Measurements from ENCODE around the gene SF3B3. TPM values are rescaled to one million over a fixed set of nuclear protein-coding genes. Genes with fewer than 3 reads are reported as not detected.
"Not testable (repeated sequence)": the region's sequence is repeated elsewhere in the genome, so short reads cannot be mapped to it uniquely, and the experiment has no call there.

Gene SF3B3
- total RNA-seq, 1 donor = 142 TPM

DNA sequence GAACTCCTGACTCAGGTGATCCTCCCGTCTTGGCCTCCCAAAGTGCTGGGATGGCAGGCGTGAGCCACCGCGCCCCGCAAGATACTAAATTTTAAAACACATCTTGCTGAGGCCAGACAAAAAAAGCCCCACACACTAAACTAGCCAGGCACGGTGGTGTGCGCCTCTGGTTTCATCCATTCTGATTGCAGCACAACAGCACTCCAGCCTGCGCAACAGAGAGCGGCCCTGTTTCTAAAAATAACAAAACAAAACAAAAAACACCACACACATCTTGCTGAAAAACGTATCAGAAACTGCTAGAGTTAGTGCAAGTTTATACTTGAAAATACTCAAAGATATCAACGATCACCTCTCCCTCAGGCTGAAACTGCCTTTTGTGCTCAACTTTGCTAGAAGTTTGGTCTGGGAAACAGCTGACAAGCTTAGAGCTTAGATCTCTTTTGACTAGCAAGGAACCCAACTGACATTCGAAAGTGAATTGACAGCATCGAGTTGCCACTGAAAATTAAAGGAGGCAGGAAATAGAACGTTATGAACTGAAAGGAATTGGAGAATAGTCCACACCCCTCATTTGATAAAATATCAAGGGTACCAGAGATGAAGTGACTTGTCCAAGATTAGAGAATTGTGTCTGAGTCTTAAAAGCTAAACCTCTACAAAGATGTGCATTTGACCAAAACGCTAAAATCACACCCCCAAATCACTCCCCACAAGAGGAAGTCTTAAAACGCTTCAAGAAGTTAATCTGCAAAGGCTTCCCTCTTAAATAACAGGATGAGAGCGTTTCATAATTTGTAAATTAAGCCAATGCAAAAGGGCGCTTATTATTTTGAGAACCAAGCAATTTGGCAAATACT lies 1.2 kb upstream of the SF3B3 start:
- H3K36me3 ChIP-seq (ENCODE audit: insufficient read depth, low read length) = peaks cover 24% of the 10 kb centered on the region
- H3K4me2 ChIP-seq (ENCODE audit: insufficient read depth, low read length) = peak overlapping the region; percentile 94
- H3K27me3 ChIP-seq (ENCODE audit: insufficient read depth, low read length) = no peaks in the 10 kb centered on the region
- TF ChIP-seq, protein P1, sequence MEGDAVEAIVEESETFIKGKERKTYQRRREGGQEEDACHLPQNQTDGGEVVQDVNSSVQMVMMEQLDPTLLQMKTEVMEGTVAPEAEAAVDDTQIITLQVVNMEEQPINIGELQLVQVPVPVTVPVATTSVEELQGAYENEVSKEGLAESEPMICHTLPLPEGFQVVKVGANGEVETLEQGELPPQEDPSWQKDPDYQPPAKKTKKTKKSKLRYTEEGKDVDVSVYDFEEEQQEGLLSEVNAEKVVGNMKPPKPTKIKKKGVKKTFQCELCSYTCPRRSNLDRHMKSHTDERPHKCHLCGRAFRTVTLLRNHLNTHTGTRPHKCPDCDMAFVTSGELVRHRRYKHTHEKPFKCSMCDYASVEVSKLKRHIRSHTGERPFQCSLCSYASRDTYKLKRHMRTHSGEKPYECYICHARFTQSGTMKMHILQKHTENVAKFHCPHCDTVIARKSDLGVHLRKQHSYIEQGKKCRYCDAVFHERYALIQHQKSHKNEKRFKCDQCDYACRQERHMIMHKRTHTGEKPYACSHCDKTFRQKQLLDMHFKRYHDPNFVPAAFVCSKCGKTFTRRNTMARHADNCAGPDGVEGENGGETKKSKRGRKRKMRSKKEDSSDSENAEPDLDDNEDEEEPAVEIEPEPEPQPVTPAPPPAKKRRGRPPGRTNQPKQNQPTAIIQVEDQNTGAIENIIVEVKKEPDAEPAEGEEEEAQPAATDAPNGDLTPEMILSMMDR (IDR thresholded peaks at IDR 0.05; ENCODE audit: extremely low read depth, low read depth, low read length) = no peak
- peak overlapping the region; percentile 88 for H3K27ac ChIP-seq (ENCODE audit: low read depth, low read length)
- peaks cover 24% of the 10 kb centered on the region for H4K20me1 ChIP-seq (ENCODE audit: insufficient read depth, low read length)
- DNase-seq (ENCODE audit: insufficient read length, low spot score, missing footprints) = peak; percentile 65
- H2AFZ ChIP-seq (ENCODE audit: low read length) = peak overlapping the region; percentile 98
- H3K9me3 ChIP-seq (ENCODE audit: low read depth, low read length) = no peaks in the 10 kb centered on the region
- H3K79me2 ChIP-seq (ENCODE audit: insufficient read depth, low read length) = peaks cover 68% of the 10 kb centered on the region
- H3K4me1 ChIP-seq (ENCODE audit: insufficient read depth, low read length) = peaks cover 43% of the 10 kb centered on the region
- peak overlapping the region; percentile 97 for H3K4me3 ChIP-seq (ENCODE audit: insufficient read depth, low read length)

DNA sequence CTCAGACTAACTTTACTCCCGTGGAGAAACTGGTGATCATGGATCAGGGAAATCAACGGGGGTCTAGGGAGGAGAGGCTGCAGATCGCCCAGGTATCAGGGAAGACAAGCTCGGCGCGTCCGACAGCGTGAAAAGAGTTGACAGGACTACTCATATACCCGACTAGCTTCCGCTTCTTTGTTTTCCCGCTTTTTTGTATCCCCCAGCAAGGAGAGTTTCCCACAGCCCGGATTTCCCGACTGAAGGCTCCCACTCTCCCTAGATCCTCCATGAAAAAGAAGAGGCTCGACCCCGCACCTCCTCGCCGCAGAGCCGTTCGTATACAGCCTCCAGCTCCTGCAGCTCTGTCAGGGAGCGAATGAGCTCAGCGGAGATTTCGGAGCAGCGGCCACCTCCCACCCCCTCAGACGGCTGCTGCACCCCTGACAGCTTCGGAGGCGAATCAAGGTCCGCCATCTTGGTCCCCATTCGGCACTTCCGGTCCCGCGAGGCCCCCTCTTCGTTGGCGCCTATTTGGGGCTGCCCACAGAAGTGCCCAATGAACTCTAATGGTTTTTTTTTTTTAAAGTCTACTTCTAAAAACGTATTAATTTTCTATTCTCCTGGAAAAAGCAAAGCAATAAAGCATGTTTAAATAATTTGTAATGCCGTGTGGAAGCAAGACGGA lies 407 bp upstream of the SF3B3 start, which contains the start of gene COG4:
TSS of gene COG4 (minus strand) at position 479 of the 667 bp plus-strand sequence. CDS start at position 468, 11 bp downstream.
- peak within 1 kb of the TSS; percentile 98 for H2AFZ ChIP-seq (ENCODE audit: low read length)
- H3K4me1 ChIP-seq (ENCODE audit: insufficient read depth, low read length) = peaks cover 44% of the 10 kb centered on the region
- H3K36me3 ChIP-seq (ENCODE audit: insufficient read depth, low read length) = peaks cover 25% of the 10 kb centered on the region
- no peaks in the 10 kb centered on the region for H3K9me3 ChIP-seq (ENCODE audit: low read depth, low read length)
- H3K79me2 ChIP-seq (ENCODE audit: insufficient read depth, low read length) = peaks cover 74% of the 10 kb centered on the region
- peaks cover 27% of the 10 kb centered on the region for H4K20me1 ChIP-seq (ENCODE audit: insufficient read depth, low read length)
- peak within 1 kb of the TSS; percentile 97 for H3K4me3 ChIP-seq (ENCODE audit: insufficient read depth, low read length)
- H3K4me2 ChIP-seq (ENCODE audit: insufficient read depth, low read length) = peak within 1 kb of the TSS; percentile 94
- DNase-seq (ENCODE audit: insufficient read length, low spot score, missing footprints) = peak; percentile 94
- TF ChIP-seq, protein P1 (IDR thresholded peaks at IDR 0.05; ENCODE audit: extremely low read depth, low read depth, low read length) = no peak
- no peaks in the 10 kb centered on the region for H3K27me3 ChIP-seq (ENCODE audit: insufficient read depth, low read length)
- peak within 1 kb of the TSS; percentile 88 for H3K27ac ChIP-seq (ENCODE audit: low read depth, low read length)

DNA sequence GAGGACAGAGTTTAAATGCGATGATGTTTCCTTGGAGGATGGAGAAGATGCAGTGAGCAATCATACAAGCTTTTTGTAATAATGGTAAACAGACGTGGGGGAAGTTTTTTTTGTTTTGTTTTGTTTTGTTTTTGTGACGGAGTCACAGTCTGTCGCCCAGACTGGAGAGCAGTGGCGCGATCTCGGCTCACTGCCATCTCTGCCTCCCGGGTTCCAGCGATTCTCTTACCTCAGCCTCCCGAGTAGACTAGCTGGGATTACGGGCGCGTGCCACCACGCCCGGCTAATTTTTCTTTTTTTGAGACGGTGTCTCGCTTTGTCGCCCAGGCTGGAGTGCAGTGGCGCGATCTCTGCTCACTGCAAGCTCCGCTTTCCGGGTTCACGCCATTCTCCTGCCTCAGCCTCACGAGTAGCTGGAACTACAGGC lies 796 bp downstream of the SF3B3 start:
- H3K4me1 ChIP-seq (ENCODE audit: insufficient read depth, low read length) = peaks cover 52% of the 10 kb centered on the region
- H3K4me3 ChIP-seq (ENCODE audit: insufficient read depth, low read length) = peak overlapping the region; percentile 97
- peak overlapping the region; percentile 94 for H3K4me2 ChIP-seq (ENCODE audit: insufficient read depth, low read length)
- H2AFZ ChIP-seq (ENCODE audit: low read length) = peak overlapping the region; percentile 98
- peak overlapping the region; percentile 88 for H3K27ac ChIP-seq (ENCODE audit: low read depth, low read length)
- H4K20me1 ChIP-seq (ENCODE audit: insufficient read depth, low read length) = peaks cover 37% of the 10 kb centered on the region
- not testable (repeated sequence) for H3K27me3 ChIP-seq (ENCODE audit: insufficient read depth, low read length); H3K9me3 ChIP-seq (ENCODE audit: low read depth, low read length); DNase-seq (ENCODE audit: insufficient read length, low spot score, missing footprints)
- peaks cover 85% of the 10 kb centered on the region for H3K79me2 ChIP-seq (ENCODE audit: insufficient read depth, low read length)
- H3K36me3 ChIP-seq (ENCODE audit: insufficient read depth, low read length) = peaks cover 30% of the 10 kb centered on the region

DNA sequence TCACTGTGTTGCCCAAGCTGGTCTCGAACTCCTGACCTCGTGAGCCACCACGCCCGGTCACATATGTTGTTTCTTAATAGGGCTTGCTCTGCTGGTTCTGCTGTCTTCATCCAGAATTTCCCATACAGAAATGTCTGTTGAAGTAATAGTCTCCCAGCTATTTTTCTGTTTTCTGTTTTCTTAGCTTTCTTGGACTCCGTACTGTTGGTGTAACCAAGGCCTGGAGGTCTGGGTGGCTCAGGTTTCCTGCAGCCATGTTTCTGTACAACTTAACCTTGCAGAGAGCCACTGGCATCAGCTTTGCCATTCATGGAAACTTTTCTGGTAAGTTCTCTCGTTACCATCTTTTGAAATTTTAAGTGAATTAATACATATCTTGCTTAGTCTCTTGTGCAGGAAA lies 2.8 kb downstream of the SF3B3 start:
- Histone ChIP-seq H3K9me3 (ENCODE audit: low read depth, low read length) (no peaks in the 10 kb centered on the region), H3K36me3 (ENCODE audit: insufficient read depth, low read length) (peaks cover 46% of the 10 kb centered on the region), H3K27ac (ENCODE audit: low read depth, low read length) (no peak overlapping the region), H2AFZ (ENCODE audit: low read length) (no peak overlapping the region), H3K79me2 (ENCODE audit: insufficient read depth, low read length) (peaks cover 92% of the 10 kb centered on the region), H3K4me1 (ENCODE audit: insufficient read depth, low read length) (peaks cover 44% of the 10 kb centered on the region), H3K4me2 (ENCODE audit: insufficient read depth, low read length) (peak overlapping the region; percentile 52), H3K4me3 (ENCODE audit: insufficient read depth, low read length) (peak overlapping the region; percentile 27), H3K27me3 (ENCODE audit: insufficient read depth, low read length) (no peaks in the 10 kb centered on the region), H4K20me1 (ENCODE audit: insufficient read depth, low read length) (peaks cover 40% of the 10 kb centered on the region)
- TF ChIP-seq, protein P1 (IDR thresholded peaks at IDR 0.05; ENCODE audit: extremely low read depth, low read depth, low read length) = no peak
- no peak for DNase-seq (ENCODE audit: insufficient read length, low spot score, missing footprints)
